Lower leg skin (tissue), 3 donors: ENCODE results near the gene FETUB.

ENCODE experiments used
- POLR2A ChIP-seq, 2 donors: fragments of 450-650 bp; IDR thresholded peaks; one replicate each; pipeline ENCODE4 v1.6.1; 2016 to 2017; ENCODE audit warnings: antibody characterized with exemption in 2 of 2, mild to moderate bottlenecking in 1 of 2, moderate library complexity in 1 of 2
- TF ChIP-seq, protein P1 (sequence below), 3 donors: fragments of 450-650 bp; IDR thresholded peaks; one replicate each; pipeline ENCODE4 v1.5.1; 2016; ENCODE audit warnings: antibody characterized with exemption in 3 of 3, mild to moderate bottlenecking in 3 of 3, moderate library complexity in 2 of 3

DNA sequence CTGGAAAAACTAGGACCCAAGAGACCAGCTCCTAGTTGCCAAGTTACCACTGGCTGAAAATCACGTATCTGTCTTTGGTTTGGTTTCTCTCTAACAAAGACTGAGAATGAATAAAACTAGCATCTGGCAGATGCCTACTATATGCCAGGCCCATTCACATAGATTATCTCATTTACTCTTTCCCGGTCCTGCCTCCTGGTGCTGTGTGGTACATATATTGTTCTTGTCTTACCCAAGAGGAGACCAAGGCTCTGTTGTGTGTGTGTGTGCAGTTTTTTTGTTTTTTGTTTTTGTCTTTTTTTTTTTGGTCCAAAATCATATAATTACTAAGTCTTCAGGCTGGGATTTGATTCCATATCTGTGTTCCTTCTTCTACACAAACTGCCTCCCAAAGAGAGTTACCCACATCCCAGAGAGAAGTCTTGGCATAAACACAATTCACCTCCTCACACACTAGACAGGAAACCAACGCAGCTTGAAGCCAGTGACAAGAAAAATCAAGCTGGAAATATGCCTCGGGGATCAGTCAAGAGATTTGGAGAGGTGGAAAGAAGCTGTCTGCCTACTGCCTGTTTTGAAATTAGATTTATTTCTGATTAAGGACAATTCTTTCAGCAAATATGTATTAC, 26.4 kb upstream of the FETUB start:
- no peak for TF ChIP-seq POLR2A (IDR thresholded peaks at IDR 0.05)
- TF ChIP-seq, protein P1, sequence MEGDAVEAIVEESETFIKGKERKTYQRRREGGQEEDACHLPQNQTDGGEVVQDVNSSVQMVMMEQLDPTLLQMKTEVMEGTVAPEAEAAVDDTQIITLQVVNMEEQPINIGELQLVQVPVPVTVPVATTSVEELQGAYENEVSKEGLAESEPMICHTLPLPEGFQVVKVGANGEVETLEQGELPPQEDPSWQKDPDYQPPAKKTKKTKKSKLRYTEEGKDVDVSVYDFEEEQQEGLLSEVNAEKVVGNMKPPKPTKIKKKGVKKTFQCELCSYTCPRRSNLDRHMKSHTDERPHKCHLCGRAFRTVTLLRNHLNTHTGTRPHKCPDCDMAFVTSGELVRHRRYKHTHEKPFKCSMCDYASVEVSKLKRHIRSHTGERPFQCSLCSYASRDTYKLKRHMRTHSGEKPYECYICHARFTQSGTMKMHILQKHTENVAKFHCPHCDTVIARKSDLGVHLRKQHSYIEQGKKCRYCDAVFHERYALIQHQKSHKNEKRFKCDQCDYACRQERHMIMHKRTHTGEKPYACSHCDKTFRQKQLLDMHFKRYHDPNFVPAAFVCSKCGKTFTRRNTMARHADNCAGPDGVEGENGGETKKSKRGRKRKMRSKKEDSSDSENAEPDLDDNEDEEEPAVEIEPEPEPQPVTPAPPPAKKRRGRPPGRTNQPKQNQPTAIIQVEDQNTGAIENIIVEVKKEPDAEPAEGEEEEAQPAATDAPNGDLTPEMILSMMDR (IDR thresholded peaks at IDR 0.05): no peak
